GM18873 (cell line): ENCODE measurements around the gene GORASP2.
A peak's percentile ranks its signal among the peaks of the same experiment; 100 is the strongest.
"Not testable (repeated sequence)": the region's sequence is repeated elsewhere in the genome, so short reads cannot be mapped to it uniquely, and the experiment has no call there.

Experiments used
- ATAC-seq: cut with Tn5 transposase; IDR thresholded peaks from one replicate; pipeline ENCODE4 v1.9.1; 2021; ENCODE audit warnings: mild to moderate bottlenecking, moderate library complexity, moderate number of reproducible peaks; ENCODE audit not compliant: unreplicated experiment, low FRiP score

Gene GORASP2

GRCh38 chr2:170928824-170929685, at the start of gene GORASP2:
TSS of gene GORASP2 (plus strand) at chr2:170929253. CDS start at chr2:170929341, 88 bp downstream.
- peak; percentile 91 for ATAC-seq

DNA sequence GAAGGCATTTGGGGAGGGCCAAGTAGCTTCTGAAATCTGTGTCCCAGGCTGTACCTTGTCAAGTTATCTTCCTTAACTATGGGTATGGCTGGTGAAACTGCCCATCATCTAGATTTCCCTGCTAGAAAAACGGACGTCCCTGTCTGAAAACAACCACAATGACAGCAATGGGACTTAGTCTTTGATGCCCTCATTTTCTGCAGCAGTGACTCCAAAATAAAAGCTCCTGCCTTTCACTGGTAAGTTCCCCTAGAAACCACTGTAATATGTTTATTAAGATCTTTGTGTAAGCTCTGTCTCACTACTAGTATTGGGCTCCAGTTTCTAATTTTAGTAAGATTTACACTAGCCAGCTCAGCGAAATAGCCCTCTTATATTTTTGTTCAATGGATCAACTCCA, 47.2 kb upstream of the GORASP2 start:
- ATAC-seq: no peak

GRCh38 chr2:170882758-170883157, 46.3 kb upstream of the GORASP2 start:
- no peak for ATAC-seq

DNA sequence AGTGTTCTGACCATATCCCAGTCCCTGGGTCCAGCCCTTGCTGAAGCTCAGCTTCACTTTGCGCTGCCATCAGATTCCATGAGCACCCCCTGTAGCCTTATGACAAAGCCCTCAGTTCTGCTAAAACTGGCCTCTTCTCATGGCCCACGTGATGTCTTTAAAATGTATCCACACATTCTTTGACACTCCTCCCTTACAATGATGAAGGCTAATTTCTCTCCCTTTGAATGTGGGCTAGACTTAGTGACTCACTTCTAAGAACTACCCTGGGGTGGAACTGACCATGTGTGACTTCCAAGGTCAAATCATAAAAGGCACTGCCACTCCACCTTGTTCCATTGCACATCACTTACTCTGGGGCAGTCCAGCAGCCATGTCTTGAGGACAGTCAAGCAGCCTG, 45.4 kb upstream of the GORASP2 start:
- ATAC-seq: no peak

- no peak for ATAC-seq
Observed at GRCh38 chr2:170885130-170885791, 43.8 kb upstream of the GORASP2 start.

DNA sequence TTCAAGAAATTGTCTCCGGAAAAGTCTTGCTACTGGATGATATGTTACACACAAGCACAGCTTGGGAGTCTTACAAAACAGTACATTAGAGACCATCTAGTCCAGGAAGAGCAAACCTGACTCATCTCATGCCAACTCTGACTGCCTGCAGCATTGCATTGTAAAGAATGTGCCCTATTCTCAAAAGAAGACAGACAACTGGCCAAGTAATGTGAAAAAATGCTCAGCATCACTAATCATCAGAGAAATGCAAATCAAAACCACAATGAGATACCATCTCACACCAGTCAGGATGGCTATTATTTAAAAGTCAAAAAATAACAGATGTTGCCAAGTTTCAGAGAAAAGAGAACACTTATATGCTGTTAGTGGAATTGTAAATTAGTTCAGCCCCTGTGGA, 42.7 kb upstream of the GORASP2 start:
- no peak for ATAC-seq

GRCh38 chr2:170887496-170887895, 41.6 kb upstream of the GORASP2 start:
- ATAC-seq: no peak

DNA sequence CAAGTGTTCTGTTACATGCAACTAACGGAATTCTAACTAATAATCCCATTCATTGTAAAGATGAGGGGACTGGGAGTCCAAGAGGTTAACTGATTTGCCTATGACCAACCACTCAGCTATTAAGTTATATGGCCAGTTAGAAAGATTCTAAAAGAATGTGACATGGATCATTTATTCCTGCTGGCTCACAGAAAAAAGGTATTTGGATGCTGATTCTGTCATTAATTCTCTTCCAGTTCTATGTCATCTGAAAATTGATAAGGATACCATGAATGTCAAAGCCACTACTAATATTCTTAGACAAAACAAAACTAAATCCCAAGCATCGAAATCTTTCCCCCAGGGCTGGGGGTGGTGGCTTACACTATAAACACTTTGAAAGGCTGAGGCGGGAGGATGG, 41.2 kb upstream of the GORASP2 start:
- no peak for ATAC-seq

DNA sequence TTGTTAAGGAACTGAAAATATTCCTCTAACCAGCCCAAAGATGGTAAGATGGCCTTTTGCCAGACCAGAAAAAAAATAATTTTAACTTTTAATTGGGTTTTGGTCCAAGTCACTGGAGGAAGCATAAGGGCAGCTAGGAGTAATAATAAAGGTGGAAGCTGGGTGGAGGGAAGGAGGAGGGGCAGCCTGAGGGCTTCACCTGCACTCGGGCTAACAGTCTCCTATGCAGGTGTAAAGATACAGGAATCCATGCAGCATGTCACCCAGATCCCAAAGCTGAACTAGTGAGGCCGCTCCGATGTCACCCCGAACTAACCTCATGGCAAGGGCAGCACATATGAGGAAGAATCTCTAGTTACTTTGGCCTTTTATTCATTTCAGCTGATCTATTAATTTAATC, 37.2 kb upstream of the GORASP2 start:
- no peak for ATAC-seq

DNA sequence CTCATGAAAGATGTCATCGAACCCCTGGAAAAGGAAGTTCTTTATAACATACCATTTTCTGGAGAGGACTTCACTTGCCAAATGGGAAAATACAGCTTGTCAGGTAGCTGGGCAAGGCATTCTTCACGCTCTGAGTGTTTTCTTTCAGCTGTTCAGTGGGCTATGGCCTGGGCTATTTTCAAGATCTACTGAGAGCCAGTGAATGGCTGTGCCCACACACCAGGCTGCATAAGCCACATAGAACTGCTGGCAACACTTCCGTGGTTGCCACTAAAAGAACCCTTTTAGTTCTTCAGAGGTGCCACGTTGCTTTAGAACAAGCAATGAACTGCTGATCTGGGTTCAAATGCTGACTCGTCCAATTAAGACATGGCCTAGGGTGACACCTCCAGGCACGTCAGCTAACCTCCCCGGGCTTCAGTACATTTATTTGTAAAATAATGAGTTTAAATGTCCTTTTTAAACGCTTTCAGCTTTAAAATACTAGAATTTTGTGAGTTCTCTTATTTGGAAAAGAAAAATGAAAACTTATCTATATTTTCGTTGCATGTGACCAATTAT, 36.6 kb upstream of the GORASP2 start:
- ATAC-seq: no peak

- ATAC-seq: no peak
Observed at GRCh38 chr2:170895023-170895757, 33.9 kb upstream of the GORASP2 start.

DNA sequence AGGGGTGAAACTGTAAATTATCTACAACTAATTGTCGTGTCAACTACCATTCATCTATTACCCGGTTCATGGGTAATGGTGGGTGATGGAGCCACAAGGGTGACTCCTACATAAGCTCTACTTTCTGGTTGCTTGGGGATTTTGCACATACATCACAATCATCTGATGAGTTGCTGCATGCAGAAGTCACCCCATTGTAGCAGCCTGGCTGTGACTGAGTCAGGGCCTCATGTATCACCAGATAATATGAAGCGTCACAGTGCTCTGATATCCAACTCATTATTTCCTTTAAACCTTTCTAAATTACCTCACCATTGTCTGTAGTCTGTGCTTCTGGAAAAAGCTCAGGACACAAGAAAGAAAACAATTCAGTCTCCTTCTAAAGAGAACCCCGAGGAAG, 32.4 kb upstream of the GORASP2 start:
- ATAC-seq: no peak

GRCh38 chr2:170897108-170897507, 31.9 kb upstream of the GORASP2 start:
- ATAC-seq: no peak

GRCh38 chr2:170905864-170906263, 23.2 kb upstream of the GORASP2 start:
- no peak for ATAC-seq

- no peak for ATAC-seq
Observed at GRCh38 chr2:170911314-170911889, 17.7 kb upstream of the GORASP2 start.

DNA sequence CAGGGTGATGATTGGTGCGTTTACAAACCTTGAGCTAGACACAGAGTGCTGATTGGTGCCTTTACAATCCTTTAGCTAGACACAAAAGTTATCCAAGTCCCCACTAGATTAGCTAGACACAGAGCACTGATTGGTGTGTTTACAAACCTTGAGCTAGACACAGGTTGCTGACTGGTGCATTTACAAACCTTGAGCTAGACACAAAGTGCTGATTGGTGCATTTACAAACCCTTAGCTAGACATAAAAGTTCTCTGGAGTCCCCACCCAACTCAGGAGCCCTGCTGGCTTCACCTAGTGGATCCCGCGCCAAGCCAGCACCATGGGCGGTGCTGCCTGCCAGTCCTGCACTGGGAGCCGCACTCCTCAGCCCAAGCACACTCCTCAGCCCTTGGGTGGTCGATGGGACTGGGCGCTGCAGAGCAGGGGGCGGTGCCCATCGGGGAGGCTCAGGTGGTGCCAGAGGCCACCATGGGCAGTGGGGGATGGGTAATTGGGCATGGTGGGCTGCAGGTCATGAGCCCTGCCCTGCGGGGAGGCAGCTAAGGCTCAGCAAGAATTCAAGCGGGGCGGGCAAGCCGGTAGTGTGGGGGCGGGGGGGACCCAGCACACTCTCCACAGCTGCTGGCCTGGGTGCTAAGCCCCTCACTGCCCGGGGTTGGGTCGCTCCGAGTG, 13.9 kb upstream of the GORASP2 start:
- ATAC-seq: not testable (repeated sequence)

DNA sequence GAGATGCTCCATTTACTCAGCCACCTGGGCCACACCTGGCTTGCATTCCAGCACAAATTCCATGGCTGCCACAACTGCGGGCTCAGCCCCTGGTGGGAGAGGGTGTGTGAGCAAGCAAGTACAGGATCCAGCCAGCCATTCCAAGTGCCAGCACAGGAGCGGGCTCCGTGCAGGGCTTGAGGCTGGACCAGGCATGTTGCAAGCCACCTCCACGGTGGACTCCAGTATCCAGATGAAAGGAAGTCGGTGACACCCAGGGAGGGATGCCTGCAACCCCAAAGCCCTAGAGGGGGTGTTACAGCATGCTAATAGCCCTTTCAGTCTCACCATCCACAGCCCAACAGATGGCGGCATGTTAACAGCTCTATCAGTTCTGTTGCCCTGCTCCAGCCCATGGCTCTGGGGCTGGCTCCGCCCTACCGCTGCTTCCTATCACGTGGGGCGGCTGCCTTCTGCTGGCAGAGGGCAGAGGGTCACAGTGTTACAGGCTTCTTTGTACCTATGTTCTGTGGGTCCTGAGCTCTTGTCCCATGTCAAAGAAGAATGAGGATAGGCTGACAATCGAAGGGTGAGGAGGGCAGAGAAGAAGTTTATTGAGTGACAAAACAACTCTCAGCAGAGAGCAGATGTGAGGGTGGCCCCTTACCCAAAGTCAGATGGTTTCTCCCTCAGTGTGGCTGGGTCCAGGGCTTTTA, 11.7 kb upstream of the GORASP2 start:
- no peak for ATAC-seq

GRCh38 chr2:170917957-170918356, 11.1 kb upstream of the GORASP2 start:
- ATAC-seq: no peak

DNA sequence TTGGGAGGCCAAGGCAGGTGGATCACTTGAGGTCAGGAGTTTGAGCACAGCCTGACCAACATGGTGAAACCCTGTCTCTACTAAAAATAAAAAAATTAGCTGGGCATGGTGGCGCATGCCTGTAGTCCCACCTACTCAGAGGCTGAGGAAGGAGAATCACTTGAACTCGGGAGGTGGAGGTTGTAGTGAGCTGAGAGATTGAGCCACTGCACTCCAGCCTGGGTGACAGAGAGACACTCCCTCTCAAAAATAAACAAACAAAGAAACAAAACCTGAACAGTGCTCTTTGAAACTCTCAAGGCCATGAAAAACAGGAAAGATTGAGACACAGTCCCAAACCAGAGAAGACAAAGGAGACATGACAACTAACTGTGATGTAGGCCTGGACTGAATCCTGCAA, 7.2 kb upstream of the GORASP2 start:
- not testable (repeated sequence) for ATAC-seq
